ENCODE results near the gene MSRB1. TPM values are rescaled to one million over a fixed set of nuclear protein-coding genes. Genes with fewer than 3 reads are reported as not detected.

The MSRB1 gene
- total and polyA plus RNA-seq, 2 of the 8 experiments (the other 6 are each of a cell fraction or from before 2014, with no cell fraction given), result 28.2 to 51.4 TPM

DNA sequence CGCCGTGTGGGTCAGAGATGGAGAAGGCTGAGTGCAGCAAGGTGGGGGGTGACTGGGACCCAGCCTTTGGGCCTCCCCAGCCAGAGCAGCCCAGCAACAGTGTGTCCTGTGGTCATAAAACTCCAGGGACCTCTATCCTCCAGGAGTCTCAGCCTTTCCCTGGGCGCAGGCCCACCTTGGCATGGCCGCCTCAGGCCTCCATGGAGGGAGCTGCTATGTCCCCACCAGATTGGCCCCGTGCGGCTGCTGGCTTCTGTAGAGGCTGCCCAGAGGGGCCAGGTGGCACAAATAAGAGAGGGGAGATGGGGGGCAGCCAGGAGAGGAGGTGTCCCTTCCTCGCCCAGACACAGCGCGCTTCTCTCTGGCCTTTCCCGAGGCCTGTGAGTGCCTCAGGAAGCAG, 44.2 kb upstream of the MSRB1 start (continued):
- TF ChIP-seq RNF2 (IDR thresholded peaks at IDR 0.05; ENCODE audit: borderline replicate concordance, low read depth, low read length, missing control alignments, poor library complexity, severe bottlenecking) (no peak), SIX5 (IDR thresholded peaks at IDR 0.05; ENCODE audit: low read depth, low read length) (no peak), NANOG (IDR thresholded peaks at IDR 0.05; ENCODE audit: insufficient read depth, low read depth, low read length, poor library complexity, severe bottlenecking) (no peak), KDM4A (IDR thresholded peaks at IDR 0.05; ENCODE audit: low read depth, low read length, severe bottlenecking) (no peak), TAF7 (optimal IDR thresholded peaks at IDR 0.05; ENCODE audit: borderline replicate concordance, low read depth, low read length) (no peak)

All from H1 (cell line).